HuH-7 (cell line): ENCODE data around the gene SDSL.

ENCODE experiments used
- DNase-seq: peaks from one replicate; pipeline ENCODE4 v3.0.0; 2011; ENCODE audit warnings: low spot score

SDSL gene

DNA sequence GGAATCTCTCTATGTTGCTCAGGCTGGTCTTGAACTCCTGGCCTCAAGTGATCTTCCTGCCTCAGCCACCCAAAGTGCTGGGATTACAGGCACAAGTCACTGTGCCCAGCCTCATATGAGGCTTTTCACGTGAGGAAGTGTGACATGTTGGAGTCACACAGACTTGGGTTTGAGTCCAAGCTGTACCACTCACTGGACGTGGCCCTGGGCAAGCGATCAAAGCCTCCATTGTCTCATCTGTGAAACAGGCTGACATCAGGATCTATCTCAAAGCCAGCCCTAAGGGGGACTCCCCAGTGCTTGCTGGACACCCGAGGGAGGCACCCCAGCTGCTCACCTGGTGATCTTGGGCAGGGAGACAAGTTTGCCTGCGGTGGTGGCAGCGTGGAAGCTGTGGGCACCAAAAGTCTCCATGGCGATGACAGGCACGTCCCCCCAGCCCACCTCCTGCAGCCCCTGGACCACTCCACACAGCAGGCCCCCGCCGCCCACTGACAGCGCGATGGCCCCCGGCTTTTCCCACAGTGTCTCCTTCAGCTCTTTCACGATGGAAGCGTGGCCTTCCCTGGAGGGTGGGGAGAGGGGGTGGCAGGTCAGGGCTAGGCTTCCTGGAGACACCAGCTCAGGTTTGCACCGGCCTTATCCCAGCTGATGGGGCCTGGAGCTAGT, 25.2 kb upstream of the SDSL start:
- DNase-seq: no peak

DNA sequence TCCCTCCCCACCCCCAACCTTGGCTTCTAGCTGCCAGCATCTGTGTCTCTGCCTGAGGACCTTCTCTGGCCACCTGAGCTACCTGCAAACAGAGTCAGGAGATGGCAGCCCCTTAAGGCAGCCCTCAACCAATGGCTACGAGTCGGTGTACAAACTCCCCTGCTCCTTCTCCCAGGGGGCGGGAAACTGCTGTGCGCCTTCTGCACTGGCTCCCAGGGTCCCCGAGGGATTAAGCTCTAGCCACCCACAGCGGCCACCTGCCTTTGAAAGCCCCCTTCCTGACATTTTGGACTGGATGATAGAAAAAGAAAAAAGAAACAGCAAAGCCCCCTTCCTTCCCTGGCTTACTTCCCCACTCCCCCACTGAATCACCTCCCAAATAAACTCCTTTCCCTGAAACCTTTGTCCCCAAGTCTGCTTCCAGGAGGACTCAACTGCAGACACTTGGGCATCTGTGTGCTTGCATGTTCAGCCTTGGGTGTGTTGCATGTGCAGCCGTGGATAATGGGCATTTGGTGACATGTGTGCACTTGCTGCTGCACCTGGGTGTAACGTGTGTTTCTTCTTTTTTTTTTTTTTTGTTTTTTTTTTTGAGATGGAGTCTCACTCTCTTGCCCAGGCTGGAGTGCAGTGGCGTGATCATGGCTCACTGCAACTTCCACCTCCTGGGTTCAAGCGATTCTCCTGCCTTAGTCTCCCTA, 24.5 kb upstream of the SDSL start:
- DNase-seq: no peak

DNA sequence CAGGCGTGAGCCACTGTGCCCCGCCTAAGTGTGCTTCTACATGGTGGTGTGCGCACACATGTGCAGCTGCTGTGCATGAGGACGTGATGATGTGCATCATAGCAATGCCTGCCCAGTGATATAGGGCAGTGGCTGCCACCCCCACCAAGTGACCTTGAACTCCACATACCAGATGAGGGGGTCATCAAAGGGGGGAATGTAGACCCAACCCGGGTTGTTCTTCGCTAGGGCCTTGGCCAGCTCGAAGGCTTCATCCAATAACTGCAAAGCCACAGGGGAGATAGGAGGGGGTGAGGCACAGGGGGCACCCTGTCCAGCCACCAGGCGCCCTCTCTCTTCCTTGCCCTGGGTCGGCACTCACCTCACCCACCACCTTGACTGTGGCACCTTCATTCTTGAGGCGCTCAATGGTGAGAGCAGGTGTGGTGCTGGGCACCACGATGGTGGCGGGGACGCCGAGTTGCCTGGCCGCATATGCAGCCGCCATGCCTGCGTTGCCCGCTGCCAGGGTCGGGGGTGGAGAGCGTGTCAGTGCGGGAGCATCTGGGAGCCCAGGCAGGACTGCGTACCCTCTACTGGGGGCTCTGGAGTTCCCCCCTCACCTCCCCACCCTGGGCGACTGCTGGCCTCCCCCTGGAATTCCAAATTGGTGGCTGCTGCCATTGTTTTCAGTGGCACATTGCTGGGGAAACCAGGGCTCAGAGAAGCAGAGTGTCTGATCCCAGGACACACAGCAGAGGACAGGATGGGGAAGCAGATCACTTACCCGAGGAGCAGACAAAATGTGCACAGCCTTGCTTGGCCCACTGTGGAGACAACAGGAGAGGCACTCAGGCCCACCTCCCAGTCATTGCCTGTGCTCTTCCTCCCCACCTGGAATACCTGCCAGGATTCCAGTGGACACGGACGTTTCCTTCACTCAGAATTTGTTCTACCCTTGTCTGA, 23.6 kb upstream of the SDSL start:
- DNase-seq: no peak

DNA sequence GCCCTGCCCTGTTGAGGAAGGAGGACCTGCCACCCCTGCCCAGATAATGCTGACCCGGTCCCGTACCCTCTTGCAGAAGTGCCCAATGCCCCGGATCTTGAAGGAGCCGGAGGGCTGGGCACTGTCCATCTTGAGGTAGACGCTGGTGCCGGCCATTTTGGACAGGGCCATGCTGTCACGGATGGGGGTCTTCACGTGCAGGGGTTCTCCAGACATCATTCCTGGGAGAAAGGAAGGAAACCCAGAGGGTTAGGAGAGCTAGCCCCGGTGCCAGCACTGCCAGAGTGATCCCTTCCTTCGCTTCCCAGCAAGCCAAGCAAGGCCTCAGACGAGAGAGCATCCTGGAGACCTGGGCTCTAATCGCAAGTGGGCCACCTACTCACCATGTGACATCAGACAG, 22.7 kb upstream of the SDSL start:
- no peak for DNase-seq

DNA sequence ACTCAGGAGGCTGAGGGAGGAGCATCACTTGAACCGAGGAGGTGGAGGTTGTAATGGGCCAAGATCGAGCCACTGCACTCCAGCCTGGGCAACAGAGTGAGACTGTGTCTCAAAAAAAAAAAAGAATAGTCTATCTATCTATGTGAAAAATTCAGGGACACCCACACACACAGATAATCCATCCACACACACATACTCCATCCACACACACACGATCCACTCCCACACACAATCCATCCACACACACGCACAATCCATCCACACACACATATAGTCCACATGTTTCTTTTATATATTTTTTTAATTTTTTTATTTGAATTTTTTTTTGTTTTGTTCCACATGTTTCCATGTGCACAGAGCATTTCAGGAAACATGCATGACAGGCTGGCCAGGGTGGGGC, 21.8 kb upstream of the SDSL start:
- DNase-seq: no peak

DNA sequence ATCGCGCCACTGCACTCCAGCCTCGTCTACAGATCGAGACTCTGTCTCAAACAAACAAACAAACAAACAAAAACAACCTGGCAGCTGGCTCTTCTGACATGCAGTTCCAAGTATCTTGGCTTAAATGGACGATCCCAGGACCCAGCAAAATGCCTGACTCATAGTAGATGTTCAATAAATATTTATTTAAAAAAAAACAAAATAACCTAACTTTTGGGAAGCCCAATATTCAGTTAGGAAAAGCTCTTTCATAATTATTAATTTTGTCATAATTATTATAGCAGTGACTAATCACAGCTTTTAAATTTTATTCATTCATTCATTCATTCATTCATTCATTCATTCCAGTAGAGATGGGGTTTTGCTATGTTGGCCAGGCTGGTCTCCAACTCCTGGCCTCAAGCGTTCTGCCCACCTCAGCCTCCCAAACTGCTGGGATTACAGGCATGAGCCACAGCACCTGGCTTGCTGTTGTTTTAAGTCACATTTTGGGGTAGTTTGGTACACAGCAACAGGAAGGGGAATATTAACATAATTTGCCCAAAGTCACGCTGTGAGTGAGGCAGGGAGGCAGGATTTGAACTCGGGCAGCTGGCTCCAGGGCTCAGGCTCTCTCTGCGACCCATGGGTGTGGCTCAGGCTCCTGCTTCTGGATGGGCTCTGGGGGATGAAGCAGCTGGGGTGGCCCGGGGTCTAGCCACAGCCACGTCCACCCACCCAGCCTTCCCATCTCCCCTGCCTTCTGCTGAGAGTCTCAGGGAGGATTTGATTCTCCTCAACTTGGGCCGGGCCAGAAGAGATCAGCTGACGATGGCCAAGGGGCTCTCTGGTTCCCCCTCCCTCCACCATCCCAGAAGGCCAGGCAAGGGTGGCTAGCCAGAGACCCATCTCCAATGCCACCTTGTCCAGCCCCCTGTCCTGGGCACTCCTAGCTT, 20.8 kb upstream of the SDSL start:
- no peak for DNase-seq

DNA sequence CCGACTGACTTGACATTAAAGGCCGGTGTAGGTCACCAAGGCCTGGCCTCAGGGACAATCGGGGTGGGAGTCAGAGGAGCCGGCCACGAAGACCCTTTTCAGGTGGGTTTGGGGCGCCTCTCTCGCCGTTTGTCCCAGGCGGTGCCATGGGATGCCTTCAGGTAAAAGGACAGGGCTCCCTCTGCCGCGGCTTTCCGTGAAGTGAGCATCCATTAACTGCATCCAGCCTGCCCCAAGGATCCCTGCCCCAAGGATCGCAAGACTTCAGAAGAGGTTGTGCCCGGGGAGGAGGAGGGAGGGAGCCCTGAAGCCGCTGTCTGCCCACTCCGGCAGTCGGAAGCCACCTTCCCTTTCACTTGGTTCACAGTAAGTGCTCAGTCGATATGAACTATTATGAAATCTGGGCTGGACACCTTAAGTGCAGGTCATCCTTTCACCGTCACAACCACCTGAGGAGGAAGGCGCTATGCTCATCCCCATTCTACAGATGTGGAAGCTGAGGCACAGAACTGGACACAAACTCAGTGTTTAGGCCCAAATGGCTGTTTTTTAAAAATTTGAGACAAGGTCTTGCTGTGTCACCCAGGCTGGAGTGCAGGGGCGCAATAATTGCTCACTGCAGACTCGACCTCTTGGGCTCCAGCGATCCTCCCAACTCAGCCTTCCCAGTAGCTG, 19.5 kb upstream of the SDSL start:
- DNase-seq: no peak

DNA sequence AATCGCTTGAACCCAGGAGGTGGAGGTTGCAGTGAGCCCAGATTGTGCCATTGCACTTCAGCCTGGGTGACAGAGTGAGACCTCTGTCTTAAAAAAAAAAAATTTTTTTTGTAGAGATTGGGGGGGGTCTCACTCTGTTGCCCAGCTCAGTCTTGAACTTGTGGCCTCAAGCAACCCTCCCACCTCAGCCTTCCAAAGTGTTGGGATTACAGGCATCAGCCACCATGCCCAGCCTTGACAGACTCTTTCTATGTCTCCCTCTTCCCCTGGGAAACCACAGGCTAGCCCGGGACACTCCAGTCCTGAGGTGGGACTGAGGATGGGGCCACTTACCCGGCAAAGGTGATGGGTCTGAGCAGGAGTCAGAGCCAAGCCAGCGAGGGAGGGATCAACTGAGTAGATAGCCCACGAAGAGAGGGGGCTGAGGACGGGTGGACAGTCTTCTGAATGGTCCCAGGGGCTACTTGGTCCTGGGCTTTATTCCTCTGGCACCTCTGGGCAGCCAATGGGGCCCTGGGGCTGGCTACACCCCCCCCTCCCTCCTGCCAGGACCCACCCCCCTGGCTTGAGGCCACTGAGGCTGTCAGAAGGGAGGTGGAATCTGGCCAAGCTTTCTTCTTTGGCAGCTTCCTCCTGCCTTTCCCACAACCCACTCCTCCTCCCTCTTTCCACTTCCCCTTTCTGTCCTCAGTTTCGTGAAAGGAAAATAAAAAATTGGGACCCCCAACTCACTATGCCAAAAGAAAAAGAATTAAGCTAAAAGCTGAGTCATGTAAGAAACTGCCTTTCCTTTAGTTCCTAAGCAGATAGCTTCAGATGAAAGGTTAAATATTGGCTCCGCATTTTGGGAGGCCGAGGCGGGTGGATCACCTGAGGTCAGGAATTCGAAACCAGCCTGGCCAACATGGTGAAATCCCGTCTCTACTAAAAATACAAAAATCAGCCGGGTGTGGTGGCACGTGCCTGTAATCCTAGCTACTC, 18.5 kb upstream of the SDSL start, which contains the start of gene SDS:
Gene SDS (minus strand): TSS at position 453 of the 981 bp plus-strand sequence. CDS start 4,179 bp downstream, outside the sequence.
- no peak for DNase-seq

DNA sequence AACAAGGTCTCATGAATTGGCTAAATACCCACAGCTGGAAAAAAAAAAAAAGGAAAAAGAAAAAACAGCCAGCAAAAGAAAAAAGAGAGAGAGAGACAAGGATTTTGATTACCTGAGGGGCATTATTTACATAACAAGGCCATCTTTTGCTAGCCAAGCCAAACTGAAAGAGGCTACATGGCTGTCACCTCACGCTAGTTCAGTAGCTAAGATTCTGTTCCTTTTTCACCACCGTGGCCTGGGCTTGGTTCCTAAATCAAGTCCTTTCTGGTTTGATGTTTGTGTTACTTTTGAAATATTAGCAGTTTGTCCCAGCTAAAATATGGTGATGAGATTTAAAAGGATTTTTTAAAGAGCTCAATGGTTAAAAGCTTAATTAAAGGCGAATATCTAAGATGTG, 16.5 kb upstream of the SDSL start:
- DNase-seq: no peak

DNA sequence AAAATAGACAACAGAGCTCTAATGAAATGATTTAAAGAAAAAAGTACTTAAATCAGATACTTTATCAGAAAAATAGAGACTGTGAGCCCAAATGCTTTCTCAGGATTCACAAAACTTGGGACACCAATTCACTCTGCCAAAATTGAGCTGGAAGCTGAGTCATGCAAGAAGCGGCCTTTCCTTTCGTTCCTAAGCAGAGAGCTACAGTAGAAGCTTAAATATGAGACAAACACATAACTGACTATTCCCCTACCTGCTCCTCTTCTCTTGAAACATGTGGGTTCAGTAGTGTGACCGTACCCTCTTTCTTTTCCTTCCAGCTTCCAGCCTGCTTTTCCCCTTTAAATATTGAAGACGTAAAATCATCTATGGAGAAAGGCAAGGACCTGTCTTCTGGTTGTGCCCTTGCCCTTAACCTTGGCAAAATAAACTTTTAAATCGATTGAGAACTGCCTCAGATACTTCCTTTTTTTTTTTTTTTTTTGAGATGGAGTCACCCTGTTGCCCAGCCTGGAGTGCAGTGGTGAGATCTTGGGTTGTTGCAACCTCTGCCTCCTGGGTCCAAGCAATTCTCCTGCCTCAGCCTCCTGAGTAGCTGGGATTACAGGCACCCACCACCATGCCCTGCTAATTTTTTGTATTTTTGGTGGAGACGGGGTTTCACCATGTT, 14.1 kb upstream of the SDSL start:
- DNase-seq: no peak

DNA sequence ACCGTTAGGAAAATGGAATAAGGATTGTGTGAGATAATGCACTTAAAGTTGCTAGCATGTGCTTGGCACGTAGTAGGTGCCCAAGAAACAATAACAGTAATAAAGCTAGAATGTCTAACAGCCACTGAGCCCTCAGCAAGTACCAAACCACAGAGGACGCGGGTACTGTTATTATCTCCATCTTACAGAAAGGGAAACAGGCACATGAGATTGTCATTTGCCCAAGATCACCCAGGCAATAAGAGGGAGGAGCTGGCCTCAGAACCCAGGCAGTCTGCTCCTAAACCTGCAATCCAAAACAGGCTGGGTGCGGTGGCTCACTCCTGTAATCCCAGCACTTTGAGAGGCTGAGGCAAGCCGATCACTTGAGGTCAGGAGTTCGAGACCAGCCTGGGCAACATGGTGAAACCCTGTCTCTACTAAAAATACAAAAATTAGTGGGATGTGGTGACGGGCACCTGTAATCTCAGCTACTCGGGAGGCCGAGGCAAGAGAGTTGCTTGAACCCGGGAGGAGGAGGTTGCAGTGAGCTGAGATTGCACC, 13.4 kb upstream of the SDSL start:
- DNase-seq: no peak

DNA sequence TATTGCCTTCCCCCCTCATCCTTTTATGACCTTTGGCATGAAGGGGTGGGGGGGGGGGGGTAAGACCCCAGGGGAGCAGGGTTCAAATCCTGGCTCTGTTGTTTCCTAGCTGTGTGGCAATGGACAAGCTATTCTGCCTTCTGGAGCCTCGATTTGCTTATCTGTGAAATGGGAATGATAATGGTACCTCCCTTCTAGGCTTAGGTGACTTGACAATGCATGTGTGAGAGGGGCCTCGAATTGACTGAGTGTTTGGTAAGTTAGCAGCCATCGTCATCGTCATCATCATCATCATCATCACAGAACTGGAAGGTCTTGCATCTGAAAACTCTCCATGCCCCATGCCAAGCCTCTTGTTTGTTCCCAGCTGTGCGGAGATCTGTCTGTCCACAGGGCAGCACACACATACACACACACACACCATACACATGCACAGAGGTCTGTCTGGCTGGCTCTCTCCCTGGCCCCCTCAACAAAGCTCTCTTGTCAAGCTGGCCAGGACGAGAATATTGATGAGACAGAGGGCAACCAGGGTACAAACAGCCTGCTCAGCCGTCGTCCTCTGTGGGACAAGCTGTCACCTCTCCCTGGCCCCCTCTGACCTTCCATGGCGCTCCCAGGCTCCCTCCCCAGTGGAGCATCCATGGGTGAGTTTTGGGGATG, 12.6 kb upstream of the SDSL start:
- no peak for DNase-seq

DNA sequence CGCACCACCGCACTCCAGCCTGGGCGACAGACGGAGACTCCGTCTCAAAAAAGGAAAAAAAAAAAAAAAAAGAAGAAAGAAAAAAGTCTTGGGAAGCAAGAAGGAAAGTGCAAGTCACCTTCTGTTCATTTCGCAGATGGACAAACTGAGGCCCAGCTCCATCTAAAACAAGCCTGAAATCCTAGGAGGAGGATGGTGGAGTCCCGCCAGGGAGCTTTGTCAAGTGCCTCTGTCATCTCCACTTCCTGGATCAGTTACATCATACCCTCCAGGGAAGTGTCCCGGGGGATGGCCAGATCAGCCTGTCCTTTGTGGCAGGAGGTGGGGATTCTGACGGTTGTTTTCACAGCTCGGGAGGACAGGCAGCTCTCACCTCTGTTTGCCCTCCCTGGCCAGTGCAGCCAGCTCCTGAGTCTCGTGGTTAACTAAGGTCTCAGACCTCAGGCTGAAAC, 8.7 kb upstream of the SDSL start:
- peak; percentile 69 for DNase-seq

DNA sequence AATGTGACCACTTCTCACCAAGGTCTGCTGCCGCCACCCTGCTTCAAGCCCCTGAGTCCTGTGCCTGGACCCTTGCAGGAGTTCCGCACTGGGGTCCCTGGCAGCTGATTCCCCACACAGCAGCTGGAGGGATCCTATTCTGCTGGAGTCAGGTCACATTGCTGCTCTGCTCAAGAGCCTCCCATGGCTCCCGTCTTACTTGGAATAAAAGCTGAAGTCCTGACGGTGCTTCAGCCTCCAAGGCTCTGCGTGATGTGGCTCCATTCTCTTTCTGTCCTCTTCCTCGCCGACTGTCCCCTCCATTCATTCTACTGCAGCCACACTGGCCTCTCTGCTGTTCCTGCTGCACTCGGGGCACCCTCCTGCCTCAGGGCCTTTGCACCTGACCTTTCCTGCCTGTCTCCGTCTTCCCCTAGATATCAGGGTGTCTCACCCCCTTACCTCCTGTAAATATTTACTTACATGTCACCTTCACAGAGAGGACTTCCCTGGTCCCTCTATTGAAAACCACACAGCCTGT, 7.6 kb upstream of the SDSL start:
- DNase-seq: no peak

DNA sequence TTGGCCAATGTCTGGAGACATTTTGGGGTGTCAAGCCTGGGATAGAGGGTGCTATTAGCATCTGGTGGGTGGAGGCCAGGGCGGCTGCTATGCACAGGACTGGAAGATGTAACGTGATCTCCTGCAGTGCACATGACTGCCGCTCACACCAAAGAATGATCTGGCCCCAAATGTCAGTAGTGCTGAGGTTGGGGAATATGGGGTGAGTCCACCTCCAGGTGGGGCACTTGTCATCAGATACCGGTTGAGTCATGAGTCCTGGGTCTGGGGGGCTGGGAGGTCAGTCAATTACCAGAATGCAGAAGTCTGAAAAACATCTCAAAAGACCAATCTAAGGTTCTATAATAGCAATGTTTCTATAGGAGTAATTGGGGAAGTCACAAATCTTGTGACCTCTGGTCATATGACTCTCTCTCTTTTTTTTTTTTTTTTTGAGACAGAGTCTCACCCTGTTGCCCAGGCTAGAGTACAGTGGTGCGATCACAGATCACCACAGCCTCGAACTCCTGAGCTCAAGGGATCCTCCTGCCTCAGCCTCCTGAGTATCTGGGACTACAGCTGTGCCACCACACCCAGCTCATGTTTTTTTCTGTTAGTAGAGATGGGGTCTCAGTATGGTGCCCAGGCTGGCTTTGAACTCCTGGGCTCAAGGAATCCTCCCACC, 6.0 kb upstream of the SDSL start:
- DNase-seq: no peak

DNA sequence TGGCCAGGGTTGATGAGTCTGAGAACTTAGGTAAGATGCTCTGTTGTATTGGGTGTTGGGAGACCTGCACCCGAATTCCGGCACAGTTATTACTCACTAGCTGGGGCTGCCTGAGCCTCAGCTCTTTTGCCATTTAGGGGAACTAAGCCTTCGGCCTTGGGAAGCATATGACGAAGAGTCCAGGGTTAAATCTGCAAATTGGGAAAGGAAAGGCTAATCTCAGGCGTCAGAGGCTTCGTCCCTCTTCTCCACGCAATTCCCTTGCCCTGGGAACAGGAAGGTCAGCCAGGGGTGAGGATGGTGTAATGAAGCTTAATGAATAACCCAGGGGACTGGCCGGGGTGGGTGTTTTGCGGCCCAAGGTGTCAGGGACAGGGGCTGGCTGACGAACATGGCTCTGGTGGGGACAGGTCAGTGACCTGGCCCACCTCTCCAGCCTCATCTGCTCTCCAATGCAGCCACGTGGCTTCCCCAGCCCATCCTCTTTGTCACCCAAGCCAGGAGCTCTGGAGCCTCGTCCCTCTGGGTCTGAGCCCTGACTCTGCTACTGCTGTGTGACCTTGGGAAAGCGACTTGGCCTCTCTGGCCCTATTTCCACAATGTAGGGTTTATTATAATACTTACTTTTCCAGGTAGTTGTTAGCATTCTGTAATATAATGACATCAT, 3.8 kb upstream of the SDSL start:
- DNase-seq: peak; percentile 87
